ENCODE measurements around the gene ENHO. TPM values are rescaled to one million over a fixed set of nuclear protein-coding genes. Genes with fewer than 3 reads are reported as not detected.

The ENHO gene
- total and polyA plus RNA-seq, 2 of the 8 experiments (the other 6 are each of a cell fraction or from before 2014, with no cell fraction given) = 12.2 to 49.4 TPM

GRCh38 chr9:34571481-34571810 lies 48.7 kb upstream of the ENHO start:
- Histone ChIP-seq H4K8ac (ENCODE audit: extremely low read depth, insufficient read depth, low read length) (no peak overlapping the region), H2BK5ac (ENCODE audit: low read depth, low read length) (no peak overlapping the region), H3K27ac (ENCODE audit: low read depth, low read length) (no peak overlapping the region), H3K4me2 (ENCODE audit: insufficient read depth in 1 of 2, low read depth in 2 of 2, low read length in 2 of 2) (no peak overlapping the region), H3K9ac (replicated peaks in 1 of 4; ENCODE audit: extremely low read depth in 1 of 4, low read depth in 3 of 4, low read length in 3 of 4) (no peak overlapping the region), H4K91ac (replicated peaks; ENCODE audit: insufficient read length, low read length) (no peak overlapping the region), H4K5ac (ENCODE audit: insufficient read length, low read depth, low read length) (no peak overlapping the region), H3K79me1 (ENCODE audit: low read depth, low read length) (no peaks in the 10 kb centered on the region), H3K79me2 (ENCODE audit: control insufficient read depth in 1 of 2, insufficient read depth in 2 of 2, low read length in 2 of 2) (no peaks in the 10 kb centered on the region), H3K4ac (replicated peaks; ENCODE audit: insufficient read length, low read depth, low read length) (no peak overlapping the region), H3K4me1 (replicated peaks in 1 of 4; ENCODE audit: control insufficient read depth in 3 of 4, insufficient read depth in 4 of 4, low read length in 3 of 4) (peaks cover 9 to 42% (median 17%) of the 10 kb centered on the region in 4 experiments), H3K36me3 (ENCODE audit: control insufficient read depth in 2 of 4, insufficient read depth in 4 of 4, low read length in 3 of 4) (no peaks in the 10 kb centered on the region), H2AK5ac (ENCODE audit: low read depth, low read length) (no peak overlapping the region), H3K18ac (ENCODE audit: extremely low read depth, low read length) (no peak overlapping the region), H2AFZ (ENCODE audit: low read length) (no peak overlapping the region), H3K9me3 (ENCODE audit: insufficient read depth in 2 of 2, low read depth in 1 of 2, low read length in 1 of 2) (no peaks in the 10 kb centered on the region), H3K4me3 (ENCODE audit: extremely low read depth in 1 of 4, insufficient read depth in 2 of 4, low read depth in 3 of 4, low read length in 4 of 4) (no peak overlapping the region), H2BK120ac (replicated peaks; ENCODE audit: low read depth, low read length) (no peak overlapping the region), H3K27me3 (replicated peaks in 1 of 4; ENCODE audit: control insufficient read depth in 3 of 4, extremely low read depth in 1 of 4, insufficient read depth in 3 of 4, low read length in 3 of 4) (peaks cover 0 to 16% (median 11%) of the 10 kb centered on the region in 4 experiments; a peak in 5 of 7 replicates), H2BK12ac (ENCODE audit: low read depth, low read length) (peak overlapping the region; percentile 18; the same call in 1 of the 2 replicates), H3K23me2 (ENCODE audit: low read depth, low read length) (0 out of 2 replicates have a peak, but pooled peaks cover 2% of the 10 kb centered on the region), H3K14ac (ENCODE audit: insufficient read length) (no peak overlapping the region), H2BK20ac (ENCODE audit: low read length) (no peak overlapping the region), H4K20me1 (replicated peaks in 1 of 2; ENCODE audit: control insufficient read depth in 1 of 2, insufficient read depth in 2 of 2, low read length in 2 of 2) (peaks cover 0 to 2% of the 10 kb centered on the region in 2 experiments), H2BK15ac (ENCODE audit: low read length) (peak overlapping the region; percentile 99; the same call in 1 of the 2 replicates), H3K23ac (ENCODE audit: insufficient read length) (no peak overlapping the region), H3K56ac (replicated peaks; ENCODE audit: insufficient read length, low read depth, low read length) (no peak overlapping the region)
- ChIA-PET POLR2A (ENCODE audit: partially characterized antibody) (interaction anchor here (1.2 to 2.2 kb wide), 4 partner anchors 8 to 77 kb away, joined by 3 to 7 read pairs (median 5); no protein-coding TSS in a partner anchor), CTCF (ENCODE audit: partially characterized antibody) (interaction anchor here (1.0 to 6.3 kb wide), 13 partner anchors 8 to 79 kb away, joined by 3 to 48 read pairs (median 7); no protein-coding TSS in a partner anchor)
- DNase-seq (ENCODE audit: low read depth in 1 of 2, low spot score in 2 of 2) = no peak
- 79% methylated on average over 12 of the region's 12 CpGs; no CpG with 5 or more reads in 1 of the 2 experiments for WGBS, 2 experiments (ENCODE audit: extremely low coverage in 1 of 2, insufficient coverage in 1 of 2, insufficient read length in 1 of 2, insufficient replicate concordance in 2 of 2, low coverage in 1 of 2, low lambda C conversion rate in 2 of 2, missing lambda C conversion rate in 1 of 2)
- TF ChIP-seq POLR2AphosphoS5 (IDR thresholded peaks at IDR 0.05; ENCODE audit: low read depth, low read length) = no peak
- no peak for TF ChIP-seq SAP30 (IDR thresholded peaks at IDR 0.05; ENCODE audit: insufficient read depth, insufficient replicate concordance, low read length)
- no peak for TF ChIP-seq SIX5 (IDR thresholded peaks at IDR 0.05; ENCODE audit: low read depth, low read length)
- TF ChIP-seq CBX5 (IDR thresholded peaks at IDR 0.05; ENCODE audit: low read depth, low read length) = no peak
- no peak for TF ChIP-seq PHF8 (conservative IDR thresholded peaks at IDR 0.05; ENCODE audit: low read depth, low read length)
- no peak for TF ChIP-seq KDM5A (IDR thresholded peaks at IDR 0.05; ENCODE audit: low read length)
- no peak for TF ChIP-seq SIRT6 (IDR thresholded peaks at IDR 0.05; ENCODE audit: low read length)
- TF ChIP-seq CEBPB (IDR thresholded peaks at IDR 0.05; ENCODE audit: low read depth, low read length) = no peak
- no peak for TF ChIP-seq YY1 (IDR thresholded peaks at IDR 0.05; ENCODE audit: low read depth, low read length)
- TF ChIP-seq EP300 (IDR thresholded peaks at IDR 0.05; ENCODE audit: borderline replicate concordance in 1 of 2, low read depth in 2 of 2, low read length in 2 of 2) = no peak
- no peak for TF ChIP-seq CHD2 (IDR thresholded peaks at IDR 0.05; ENCODE audit: low read length)
- TF ChIP-seq TBP (IDR thresholded peaks at IDR 0.05; ENCODE audit: low read depth, low read length) = no peak
- no peak for TF ChIP-seq POLR2A (IDR thresholded peaks at IDR 0.05; ENCODE audit: control extremely low read depth in 1 of 2, low read depth in 2 of 2, low read length in 2 of 2)
- no peak for FAIRE-seq
